K562 (cell line): ENCODE results near the gene TAF12. TPM values are rescaled to one million over a fixed set of nuclear protein-coding genes. Genes with fewer than 3 reads are reported as not detected.

Experiments used
- FOSL1 ChIP-seq: fragments of 200-800 bp; sonication (Bioruptor generic); conservative IDR thresholded peaks from 2 replicates; pipeline ENCODE4 v1.6.1; 2016; ENCODE audit warnings: missing genetic modification characterization, missing compliant biosample characterization
- KLF10 ChIP-seq: fragments of 250-450 bp; sonication (Bioruptor Pico); IDR thresholded peaks from 2 replicates; pipeline ENCODE4 v1.6.1; 2021; ENCODE audit warnings: matching md5 sums
- MCM7 ChIP-seq, 2 experiments: fragments of 450-650 bp; IDR thresholded peaks; 2 replicates each; pipeline ENCODE4 v1.6.1; 2016 to 2018
- NFRKB ChIP-seq: fragments of 450-650 bp; IDR thresholded peaks from 2 replicates; pipeline ENCODE4 v1.6.1; 2016; ENCODE audit warnings: low read depth
- RBBP5 ChIP-seq: fragments of 200-600 bp; sonication (generic); IDR thresholded peaks from 2 replicates; pipeline ENCODE4 v1.6.1; 2012; ENCODE audit warnings: borderline replicate concordance, mild to moderate bottlenecking, low read length, control low read depth, inconsistent platforms; ENCODE audit not compliant: insufficient read depth, poor library complexity, severe bottlenecking
- RHOXF2B ChIP-seq: fragments of 250-450 bp; sonication (Bioruptor Pico); conservative IDR thresholded peaks from 2 replicates; pipeline ENCODE4 v1.5.1; 2021
- SOX6 ChIP-seq: fragments of 450-650 bp; IDR thresholded peaks from 2 replicates; pipeline ENCODE4 v1.6.1; 2014; ENCODE audit warnings: mild to moderate bottlenecking
- TCF3 ChIP-seq: sonication (generic); formaldehyde crosslinking; IDR thresholded peaks from 2 replicates; pipeline ENCODE4 v1.4.0; 2020; ENCODE audit warnings: mild to moderate bottlenecking, missing genetic modification reagents
- TEAD4 ChIP-seq, 2 experiments: sonication (generic) in 1 of 2; formaldehyde crosslinking in 1 of 2; IDR thresholded peaks; 2 replicates each; pipeline versions ENCODE4 v1.6.1 to v1.8.0; 2012 to 2022; ENCODE audit warnings: borderline replicate concordance in 1 of 2, inconsistent platforms in 1 of 2, low read length in 1 of 2, mild to moderate bottlenecking in 1 of 2, missing genetic modification reagents in 1 of 2
- polyA plus RNA-seq, 8 experiments: library from polyadenylated mRNA; depleted of rRNA in 4 of 8; stranded (reverse) in 5 of 8; unstranded in 3 of 8; fragments of >200 nt; fragmentation: Nextera tagmentation in 2 of 8; fragmentation: Illumina TruSeq in 1 of 8; extraction: Ambion mirVana in 2 of 8; extraction: Trizol in 1 of 8; gene quantifications; 2 replicates each; pipeline versions ENCODE4 v1.2.1 to v1.2.3, GENCODE V29; 2011 to 2014; ENCODE audit warnings: inconsistent platforms in 1 of 8, missing spikeins in 1 of 8
- total RNA-seq, 7 experiments: library from RNA; depleted of rRNA in 6 of 7; stranded (reverse); fragments of >200 nt in 6 of 7; fragmentation: Illumina TruSeq in 2 of 7; extraction: Trizol in 2 of 7; gene quantifications; 2 replicates each; pipeline versions ENCODE4 v1.2.1 to v1.2.3, GENCODE V29; 2011 to 2021; ENCODE audit warnings: low replicate concordance in 1 of 7
- TF ChIP-seq, protein P1 (sequence below): fragments of 450-650 bp; formaldehyde crosslinking; IDR thresholded peaks from 2 replicates; pipeline ENCODE4 v1.4.0; 2020; ENCODE audit warnings: mild to moderate bottlenecking
- TF ChIP-seq, protein P2 (sequence below): fragments of 250-450 bp; sonication (Bioruptor Pico); IDR thresholded peaks from 2 replicates; pipeline ENCODE4 v1.5.0; 2021
- TF ChIP-seq, protein P3 (sequence below), 2 experiments: fragments of 150-350 bp in 1 of 2; IDR thresholded peaks; 2 replicates each; pipeline ENCODE4 v1.6.1; 2012 to 2016; ENCODE audit warnings: low read depth in 2 of 2, low read length in 2 of 2, mild to moderate bottlenecking in 1 of 2, moderate library complexity in 1 of 2
- TF ChIP-seq, protein P4 (sequence below): fragments of 250-450 bp; sonication (Bioruptor Pico); IDR thresholded peaks from 2 replicates; pipeline ENCODE4 v1.8.0; 2021; ENCODE audit warnings: moderate library complexity, mild to moderate bottlenecking, inconsistent platforms
- TF ChIP-seq, protein P5 (sequence below): fragments of 450-650 bp; IDR thresholded peaks from 2 replicates; pipeline ENCODE4 v1.7.1; 2018; ENCODE audit warnings: mild to moderate bottlenecking, low read depth; ENCODE audit not compliant: partially characterized antibody

TAF12 gene
- total and polyA plus RNA-seq, 9 of the 15 experiments (the other 6 are each of a cell fraction or from before 2014, with no cell fraction given), result 31.6 to 89.0 (median 50.5) TPM

DNA sequence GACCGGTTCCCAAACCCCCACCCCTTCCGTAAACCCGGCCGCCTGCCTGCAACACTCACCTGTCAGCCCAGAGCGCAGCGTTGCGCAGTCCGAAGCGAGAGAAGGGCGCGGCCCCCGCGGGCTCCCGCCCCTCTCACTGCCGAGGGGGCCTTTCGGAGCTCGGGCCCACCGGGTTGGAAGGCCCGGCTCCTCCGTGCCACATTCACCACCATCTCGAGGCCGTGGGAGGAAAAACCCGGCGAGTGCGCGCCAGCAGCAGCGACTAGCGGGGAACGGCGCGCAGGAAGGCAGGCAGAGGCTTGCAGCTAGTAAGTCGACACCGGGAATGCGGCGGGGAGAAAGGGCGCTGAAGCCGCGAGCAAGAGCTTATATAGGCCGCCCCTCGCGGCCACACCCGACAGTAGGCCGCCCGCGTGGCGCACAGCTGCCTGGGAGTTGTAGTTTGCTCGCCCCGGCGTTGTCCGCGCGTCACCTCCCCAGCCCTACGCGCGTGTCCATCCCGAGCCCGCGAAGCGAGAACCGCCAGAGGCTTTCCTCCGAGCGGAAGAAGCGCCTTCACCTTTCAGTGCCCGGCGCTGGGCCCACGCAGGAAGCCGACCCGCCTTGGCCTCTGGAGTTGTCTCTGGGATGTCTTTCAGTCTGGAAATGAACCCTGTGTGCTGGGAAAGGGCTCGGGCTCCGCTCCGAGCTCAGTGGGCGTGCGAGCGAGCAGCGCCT is 61.2 kb downstream of the TAF12 start (continued):
- TF ChIP-seq, protein P1, sequence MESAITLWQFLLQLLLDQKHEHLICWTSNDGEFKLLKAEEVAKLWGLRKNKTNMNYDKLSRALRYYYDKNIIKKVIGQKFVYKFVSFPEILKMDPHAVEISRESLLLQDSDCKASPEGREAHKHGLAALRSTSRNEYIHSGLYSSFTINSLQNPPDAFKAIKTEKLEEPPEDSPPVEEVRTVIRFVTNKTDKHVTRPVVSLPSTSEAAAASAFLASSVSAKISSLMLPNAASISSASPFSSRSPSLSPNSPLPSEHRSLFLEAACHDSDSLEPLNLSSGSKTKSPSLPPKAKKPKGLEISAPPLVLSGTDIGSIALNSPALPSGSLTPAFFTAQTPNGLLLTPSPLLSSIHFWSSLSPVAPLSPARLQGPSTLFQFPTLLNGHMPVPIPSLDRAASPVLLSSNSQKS (CRISPR knock-in tag), result no peak
- TF ChIP-seq RHOXF2B, result no peak
- no peak for TF ChIP-seq MCM7 (IDR thresholded peaks at IDR 0.05)
- TF ChIP-seq TCF3, result no peak
- no peak for TF ChIP-seq KLF10
- peak; percentile 55; the same call in 1 of the 2 replicates for TF ChIP-seq SOX6
- TF ChIP-seq, protein P2, sequence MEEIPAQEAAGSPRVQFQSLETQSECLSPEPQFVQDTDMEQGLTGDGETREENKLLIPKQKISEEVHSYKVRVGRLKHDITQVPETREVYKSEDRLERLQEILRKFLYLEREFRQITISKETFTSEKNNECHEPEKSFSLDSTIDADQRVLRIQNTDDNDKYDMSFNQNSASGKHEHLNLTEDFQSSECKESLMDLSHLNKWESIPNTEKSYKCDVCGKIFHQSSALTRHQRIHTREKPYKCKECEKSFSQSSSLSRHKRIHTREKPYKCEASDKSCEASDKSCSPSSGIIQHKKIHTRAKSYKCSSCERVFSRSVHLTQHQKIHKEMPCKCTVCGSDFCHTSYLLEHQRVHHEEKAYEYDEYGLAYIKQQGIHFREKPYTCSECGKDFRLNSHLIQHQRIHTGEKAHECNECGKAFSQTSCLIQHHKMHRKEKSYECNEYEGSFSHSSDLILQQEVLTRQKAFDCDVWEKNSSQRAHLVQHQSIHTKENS (CRISPR knock-in tag), result no peak
- TF ChIP-seq TEAD4 (IDR thresholded peaks at IDR 0.05; ENCODE audit: low read length), result peak; percentile 73
- TF ChIP-seq TEAD4 (CRISPR knock-in tag; IDR thresholded peaks at IDR 0.05; ENCODE audit: borderline replicate concordance), result no peak
- TF ChIP-seq, protein P3, sequence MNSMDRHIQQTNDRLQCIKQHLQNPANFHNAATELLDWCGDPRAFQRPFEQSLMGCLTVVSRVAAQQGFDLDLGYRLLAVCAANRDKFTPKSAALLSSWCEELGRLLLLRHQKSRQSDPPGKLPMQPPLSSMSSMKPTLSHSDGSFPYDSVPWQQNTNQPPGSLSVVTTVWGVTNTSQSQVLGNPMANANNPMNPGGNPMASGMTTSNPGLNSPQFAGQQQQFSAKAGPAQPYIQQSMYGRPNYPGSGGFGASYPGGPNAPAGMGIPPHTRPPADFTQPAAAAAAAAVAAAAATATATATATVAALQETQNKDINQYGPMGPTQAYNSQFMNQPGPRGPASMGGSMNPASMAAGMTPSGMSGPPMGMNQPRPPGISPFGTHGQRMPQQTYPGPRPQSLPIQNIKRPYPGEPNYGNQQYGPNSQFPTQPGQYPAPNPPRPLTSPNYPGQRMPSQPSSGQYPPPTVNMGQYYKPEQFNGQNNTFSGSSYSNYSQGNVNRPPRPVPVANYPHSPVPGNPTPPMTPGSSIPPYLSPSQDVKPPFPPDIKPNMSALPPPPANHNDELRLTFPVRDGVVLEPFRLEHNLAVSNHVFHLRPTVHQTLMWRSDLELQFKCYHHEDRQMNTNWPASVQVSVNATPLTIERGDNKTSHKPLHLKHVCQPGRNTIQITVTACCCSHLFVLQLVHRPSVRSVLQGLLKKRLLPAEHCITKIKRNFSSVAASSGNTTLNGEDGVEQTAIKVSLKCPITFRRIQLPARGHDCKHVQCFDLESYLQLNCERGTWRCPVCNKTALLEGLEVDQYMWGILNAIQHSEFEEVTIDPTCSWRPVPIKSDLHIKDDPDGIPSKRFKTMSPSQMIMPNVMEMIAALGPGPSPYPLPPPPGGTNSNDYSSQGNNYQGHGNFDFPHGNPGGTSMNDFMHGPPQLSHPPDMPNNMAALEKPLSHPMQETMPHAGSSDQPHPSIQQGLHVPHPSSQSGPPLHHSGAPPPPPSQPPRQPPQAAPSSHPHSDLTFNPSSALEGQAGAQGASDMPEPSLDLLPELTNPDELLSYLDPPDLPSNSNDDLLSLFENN (IDR thresholded peaks at IDR 0.05; ENCODE audit: low read depth in 2 of 2, low read length in 2 of 2), result peak in 1 of 2 experiments; percentile 93; a peak in 2 of 4 replicates
- TF ChIP-seq NFRKB, result no peak; the same call in 1 of the 2 replicates
- TF ChIP-seq, protein P4, sequence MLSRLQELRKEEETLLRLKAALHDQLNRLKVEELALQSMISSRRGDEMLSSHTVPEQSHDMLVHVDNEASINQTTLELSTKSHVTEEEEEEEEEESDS (CRISPR knock-in tag), result no peak
- peak; percentile 75 for TF ChIP-seq RBBP5
- TF ChIP-seq FOSL1 (tag), result peak; percentile 42
- TF ChIP-seq, protein P5, sequence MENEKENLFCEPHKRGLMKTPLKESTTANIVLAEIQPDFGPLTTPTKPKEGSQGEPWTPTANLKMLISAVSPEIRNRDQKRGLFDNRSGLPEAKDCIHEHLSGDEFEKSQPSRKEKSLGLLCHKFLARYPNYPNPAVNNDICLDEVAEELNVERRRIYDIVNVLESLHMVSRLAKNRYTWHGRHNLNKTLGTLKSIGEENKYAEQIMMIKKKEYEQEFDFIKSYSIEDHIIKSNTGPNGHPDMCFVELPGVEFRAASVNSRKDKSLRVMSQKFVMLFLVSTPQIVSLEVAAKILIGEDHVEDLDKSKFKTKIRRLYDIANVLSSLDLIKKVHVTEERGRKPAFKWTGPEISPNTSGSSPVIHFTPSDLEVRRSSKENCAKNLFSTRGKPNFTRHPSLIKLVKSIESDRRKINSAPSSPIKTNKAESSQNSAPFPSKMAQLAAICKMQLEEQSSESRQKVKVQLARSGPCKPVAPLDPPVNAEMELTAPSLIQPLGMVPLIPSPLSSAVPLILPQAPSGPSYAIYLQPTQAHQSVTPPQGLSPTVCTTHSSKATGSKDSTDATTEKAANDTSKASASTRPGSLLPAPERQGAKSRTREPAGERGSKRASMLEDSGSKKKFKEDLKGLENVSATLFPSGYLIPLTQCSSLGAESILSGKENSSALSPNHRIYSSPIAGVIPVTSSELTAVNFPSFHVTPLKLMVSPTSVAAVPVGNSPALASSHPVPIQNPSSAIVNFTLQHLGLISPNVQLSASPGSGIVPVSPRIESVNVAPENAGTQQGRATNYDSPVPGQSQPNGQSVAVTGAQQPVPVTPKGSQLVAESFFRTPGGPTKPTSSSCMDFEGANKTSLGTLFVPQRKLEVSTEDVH, result no peak
